Inflammatory macrophage treated with lipopolysaccharide for 1 hour (primary cell): ENCODE data around the gene KLRC3.
A peak's percentile ranks its signal among the peaks of the same experiment; 100 is the strongest.
"Not testable (repeated sequence)": the region's sequence is repeated elsewhere in the genome, so short reads cannot be mapped to it uniquely, and the experiment has no call there.

Experiments used
- DNase-seq, 2 donors: peaks; one replicate each; pipeline ENCODE4 v3.0.0-alpha.2; 2020 to 2022

The KLRC3 gene

DNA sequence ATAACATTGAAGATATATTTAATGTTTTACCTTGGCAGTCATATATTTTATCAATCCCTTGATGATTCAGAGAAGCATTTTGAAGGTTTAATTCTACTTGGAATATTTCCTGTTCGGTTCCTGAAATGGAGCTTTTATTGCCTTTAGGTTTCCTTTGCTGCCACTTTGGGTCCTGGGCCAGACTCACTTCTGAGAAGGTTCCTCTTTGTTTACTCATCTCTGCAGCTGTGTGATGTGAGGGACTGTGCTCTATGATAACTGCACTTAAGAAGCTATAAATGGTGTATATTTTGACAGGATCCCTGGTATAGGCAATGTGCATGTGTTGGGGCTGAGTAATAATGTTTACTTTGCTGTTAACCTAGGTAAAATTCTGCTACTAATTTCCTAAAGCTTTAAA lies at the start of gene KLRC3:
KLRC3 (minus strand) TSS at position 262 of the 400 bp plus-strand sequence; CDS start at position 217, 45 bp downstream.
- DNase-seq: not testable (repeated sequence)

DNA sequence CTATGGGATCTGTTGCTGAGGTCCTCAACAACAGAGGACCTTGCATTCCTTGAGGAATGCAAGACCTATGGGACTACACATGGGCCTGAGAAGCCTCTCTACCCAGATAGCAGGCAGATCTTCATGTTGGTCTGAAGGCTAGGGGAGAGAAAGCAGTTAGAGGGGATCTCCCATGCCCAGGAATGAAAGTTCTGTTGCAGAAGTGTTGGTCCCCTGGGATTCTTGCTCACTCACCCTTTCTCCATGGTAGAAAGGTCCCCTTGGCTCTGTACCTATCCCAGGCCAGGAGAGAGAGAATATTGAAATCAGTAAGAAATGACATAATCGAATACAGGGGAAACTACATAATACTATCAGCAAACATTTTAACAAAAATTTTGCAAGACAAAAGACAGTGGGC lies 49.3 kb upstream of the KLRC3 start:
- DNase-seq: no peak

DNA sequence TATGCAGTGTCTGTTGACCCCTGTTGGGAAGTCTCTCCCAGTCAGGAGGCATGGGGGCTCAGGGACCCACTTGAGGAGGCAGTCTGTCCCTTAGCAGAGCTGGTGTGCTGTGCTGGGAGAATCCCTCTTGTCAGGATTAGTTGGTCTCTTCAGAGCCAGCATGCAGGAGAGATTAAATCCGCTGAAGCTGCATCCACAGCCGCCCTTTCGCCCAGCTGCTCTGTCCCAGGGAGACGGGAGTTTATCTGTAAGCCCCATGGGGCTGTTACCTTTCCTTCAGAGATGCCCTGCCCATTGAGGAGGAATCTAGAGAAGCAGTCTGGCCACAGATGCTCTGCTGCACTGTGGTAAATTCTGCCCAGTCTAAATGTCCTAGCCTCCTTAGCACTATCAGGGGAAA lies 45.9 kb upstream of the KLRC3 start:
- DNase-seq: no peak

DNA sequence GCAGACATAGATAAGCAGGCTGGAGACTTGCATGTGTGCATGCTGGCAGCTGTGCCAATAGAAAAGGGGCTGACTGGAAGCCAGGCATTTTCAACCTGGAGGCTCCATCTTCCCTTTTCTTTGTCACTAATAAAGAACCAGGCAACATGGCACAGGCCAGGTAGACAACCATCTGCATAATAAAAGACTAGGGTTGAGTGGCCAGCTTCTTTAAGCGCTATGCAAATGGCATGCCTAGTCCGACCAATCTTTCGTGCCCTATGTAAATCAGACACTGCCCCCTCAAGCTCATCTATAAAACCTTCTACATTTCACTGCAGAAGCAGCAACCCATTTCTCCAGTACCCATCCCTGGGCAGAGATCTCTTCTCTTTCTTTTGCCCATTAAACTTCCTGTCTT lies 37.4 kb upstream of the KLRC3 start:
- DNase-seq: no peak

GRCh38 chr12:10456856-10457255 lies 36.5 kb upstream of the KLRC3 start:
- no peak for DNase-seq

DNA sequence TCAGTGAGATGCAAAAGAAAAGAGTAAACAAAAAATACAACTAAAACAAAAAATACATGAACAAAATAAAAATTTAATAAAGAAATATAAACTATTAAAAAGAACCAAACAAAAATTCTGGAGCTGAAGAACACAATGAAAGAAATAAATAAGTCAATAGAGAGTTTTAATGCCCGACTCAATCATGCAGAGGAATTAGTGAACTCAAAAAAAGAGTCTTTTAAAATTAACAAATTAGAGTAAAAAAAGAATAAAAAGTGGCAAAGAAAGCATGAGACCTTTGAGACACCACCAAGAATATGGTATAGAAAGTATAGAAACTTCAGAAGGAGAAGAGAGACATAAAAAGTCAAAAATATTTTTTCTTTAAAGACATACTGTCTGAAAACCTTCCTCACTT lies 35.4 kb upstream of the KLRC3 start:
- DNase-seq: no peak

GRCh38 chr12:10454531-10454930 lies 34.1 kb upstream of the KLRC3 start:
- DNase-seq: no peak

DNA sequence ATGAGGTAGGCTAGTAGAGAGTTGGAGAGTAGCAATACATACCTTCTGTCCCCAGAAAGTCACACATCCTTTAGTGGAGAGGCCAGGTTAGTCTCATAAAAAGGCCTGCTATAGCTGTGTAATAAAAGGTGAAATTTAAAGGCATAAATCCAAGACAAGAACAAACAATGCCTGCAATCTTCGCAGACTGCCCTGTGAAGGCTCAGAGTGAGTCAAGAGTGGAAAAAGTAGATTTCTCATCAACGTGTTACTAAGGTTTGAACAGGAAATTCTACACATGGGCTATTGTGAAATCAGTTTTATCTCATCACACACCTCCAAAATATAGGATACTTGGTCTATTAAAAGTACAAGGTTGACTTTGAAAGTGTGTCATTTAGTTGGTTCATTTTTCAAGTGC lies 32.8 kb upstream of the KLRC3 start, which contains the start of gene KLRC1:
KLRC1 (minus strand) TSS at position 222 of the 400 bp plus-strand sequence. CDS start 2,221 bp downstream, outside the sequence.
- DNase-seq: no peak

DNA sequence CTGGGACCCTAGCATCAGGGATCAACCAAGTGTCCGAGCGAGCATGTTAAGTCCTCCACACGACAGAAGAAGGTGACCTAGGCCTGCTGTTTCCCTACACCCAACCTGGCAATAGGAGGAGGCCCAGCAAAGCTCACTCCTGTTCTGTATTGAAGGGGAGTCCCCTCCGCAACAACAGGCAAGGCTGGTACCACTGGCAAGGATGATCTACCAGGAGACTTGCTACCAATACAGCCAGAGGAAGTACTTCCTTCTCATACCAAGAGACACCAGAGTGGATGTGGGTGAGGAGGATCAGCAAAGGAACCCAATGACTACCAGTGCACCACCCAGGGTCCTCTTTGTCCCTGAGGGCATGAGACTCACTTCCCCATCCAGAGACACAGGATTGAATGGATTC lies 27.8 kb upstream of the KLRC3 start:
- no peak for DNase-seq

DNA sequence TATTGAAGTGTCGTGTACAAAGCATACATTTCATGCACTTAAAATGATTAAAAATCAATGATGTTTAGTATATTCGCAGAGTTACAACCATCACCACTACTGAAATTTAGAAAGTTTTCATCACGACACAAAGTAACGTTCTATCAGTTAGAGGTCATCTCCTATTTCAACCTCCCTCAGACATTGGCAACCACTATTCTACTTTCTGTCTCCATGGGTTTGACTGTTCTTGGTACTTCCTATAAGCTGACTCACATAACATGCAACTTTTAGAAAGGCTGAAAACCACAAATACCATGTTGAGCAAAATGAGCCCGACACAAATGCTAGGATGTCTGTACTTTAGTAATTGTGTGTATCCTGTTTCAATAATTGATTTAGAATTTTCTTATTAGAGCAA lies 25.7 kb upstream of the KLRC3 start:
- not testable (repeated sequence) for DNase-seq

DNA sequence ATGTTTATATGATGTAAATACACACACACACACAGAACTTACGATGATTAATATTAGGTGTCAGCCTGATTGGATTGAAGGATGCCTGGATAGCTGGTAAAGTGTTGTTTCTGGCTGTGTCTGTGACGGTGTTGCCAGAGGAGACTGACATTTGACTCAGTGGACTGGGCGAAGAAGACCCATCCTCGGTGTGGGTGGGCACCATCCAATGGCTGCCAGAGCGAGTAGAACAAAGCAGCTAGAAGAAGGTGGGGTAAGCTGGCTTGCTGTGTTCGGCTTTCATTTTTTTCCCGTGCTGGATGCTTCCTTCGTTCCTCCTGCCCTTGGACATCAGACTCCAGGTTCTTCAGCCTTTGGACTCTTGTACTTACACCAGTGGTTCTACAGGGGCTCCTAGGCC lies 20.7 kb upstream of the KLRC3 start:
- not testable (repeated sequence) for DNase-seq

DNA sequence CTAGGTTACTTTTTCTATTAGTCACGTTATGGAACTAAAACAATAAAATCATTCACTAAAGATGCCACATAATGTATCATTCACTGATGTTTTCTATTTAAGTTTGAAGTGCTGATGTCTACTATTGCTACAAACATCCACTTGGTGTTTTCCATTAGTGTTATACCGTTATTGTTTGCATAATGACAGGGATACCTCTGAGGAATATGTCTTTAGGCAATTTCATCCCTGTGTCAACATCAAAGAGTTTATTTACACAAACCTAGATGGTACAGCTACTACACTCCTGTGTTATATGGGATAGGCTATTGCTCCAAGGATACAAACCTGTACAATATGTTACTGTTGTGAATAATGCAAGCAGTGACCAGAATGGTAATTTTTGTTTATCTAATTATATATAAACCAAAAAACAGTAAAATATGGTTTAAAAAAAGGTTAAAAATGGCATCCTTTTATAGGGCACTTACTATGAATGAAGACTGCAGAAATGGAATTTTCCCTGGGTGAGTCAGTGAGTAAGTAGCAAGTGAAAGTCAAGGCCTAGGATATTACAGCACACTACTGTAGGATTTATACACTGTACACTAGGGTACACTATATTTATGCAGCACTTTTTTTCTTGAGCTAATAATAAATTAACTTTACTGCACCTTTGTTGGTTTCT lies 19.3 kb upstream of the KLRC3 start:
- not testable (repeated sequence) for DNase-seq

DNA sequence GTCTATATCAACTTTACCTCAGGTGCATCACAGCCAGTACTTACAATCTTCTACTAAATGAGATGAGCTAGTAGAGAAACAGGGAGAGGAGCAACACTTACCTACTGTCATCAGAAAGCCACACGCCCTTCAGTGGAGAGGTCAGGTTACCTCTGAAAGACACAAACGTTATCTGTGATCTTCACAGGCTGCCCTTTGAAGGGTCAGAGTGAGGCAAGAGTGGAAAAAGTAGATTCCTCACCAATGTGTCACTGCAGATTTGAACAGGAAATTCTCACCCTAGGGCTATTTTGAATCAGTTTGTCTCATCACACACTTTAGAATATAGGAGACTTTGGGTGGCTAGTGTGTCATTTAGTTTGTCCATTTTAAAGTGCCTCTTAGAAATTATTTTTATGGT lies 17.2 kb upstream of the KLRC3 start:
- DNase-seq: not testable (repeated sequence)

DNA sequence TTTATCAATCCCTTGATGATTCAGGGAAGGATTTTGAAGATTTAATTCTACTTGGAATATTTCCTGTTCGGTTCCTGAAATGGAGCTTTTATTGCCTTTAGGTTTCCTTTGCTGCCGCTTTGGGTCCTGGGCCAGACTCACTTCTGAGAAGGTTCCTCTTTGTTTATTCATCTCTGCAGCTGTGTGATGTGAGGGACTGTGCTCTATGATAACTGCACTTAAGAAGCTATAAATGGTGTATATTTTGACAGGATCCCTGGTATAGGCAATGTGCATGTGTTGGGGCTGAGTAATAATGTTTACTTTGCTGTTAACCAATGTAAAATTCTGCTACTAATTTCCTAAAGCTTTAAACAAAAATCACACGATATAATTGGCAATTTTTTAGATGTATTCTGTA lies 15.4 kb upstream of the KLRC3 start, which contains the start of gene KLRC2:
KLRC2 (minus strand) TSS at position 195 of the 400 bp plus-strand sequence; CDS start at position 171, 24 bp downstream.
- DNase-seq: not testable (repeated sequence)

DNA sequence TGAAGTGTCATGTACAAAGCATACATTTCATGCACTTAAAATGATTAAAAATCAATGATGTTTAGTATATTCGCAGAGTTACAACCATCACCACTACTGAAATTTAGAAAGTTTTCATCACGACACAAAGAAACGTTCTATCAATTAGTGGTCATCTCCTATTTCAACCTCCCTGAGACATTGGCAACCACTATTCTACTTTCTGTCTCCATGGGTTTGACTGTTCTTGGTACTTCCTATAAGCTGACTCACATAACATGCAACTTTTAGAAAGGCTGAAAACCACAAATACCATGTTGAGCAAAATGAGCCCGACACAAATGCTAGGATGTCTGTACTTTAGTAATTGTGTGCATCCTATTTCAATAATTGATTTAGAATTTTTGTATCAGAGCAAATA lies 10.2 kb upstream of the KLRC3 start:
- not testable (repeated sequence) for DNase-seq

DNA sequence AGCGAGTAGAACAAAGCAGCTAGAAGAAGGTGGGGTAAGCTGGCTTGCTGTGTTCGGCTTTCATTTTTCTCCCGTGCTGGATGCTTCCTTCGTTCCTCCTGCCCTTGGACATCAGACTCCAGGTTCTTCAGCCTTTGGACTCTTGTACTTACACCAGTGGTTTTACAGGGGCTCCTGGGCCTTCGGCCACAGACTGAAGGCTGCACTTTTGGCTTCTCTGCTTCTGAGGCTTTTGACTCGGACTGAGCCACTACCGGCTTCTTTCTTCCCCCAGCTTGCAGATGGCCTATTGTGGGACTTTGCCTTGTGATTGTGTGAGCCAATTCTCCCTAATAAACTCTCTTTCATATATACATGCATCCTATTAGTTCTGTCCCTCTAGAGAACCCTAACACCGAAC lies 5.5 kb upstream of the KLRC3 start:
- not testable (repeated sequence) for DNase-seq

- DNase-seq: not testable (repeated sequence)
Measured at GRCh38 chr12:10424260-10424899, 4.0 kb upstream of the KLRC3 start.

DNA sequence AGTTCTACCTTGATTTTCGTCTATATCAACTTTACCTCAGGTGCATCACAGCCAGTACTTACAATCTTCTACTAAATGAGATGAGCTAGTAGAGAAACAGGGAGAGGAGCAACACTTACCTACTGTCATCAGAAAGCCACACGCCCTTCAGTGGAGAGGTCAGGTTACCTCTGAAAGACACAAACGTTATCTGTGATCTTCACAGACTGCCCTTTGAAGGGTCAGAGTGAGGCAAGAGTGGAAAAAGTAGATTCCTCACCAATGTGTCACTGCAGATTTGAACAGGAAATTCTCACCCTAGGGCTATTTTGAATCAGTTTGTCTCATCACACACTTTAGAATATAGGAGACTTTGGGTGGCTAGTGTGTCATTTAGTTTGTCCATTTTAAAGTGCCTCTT lies 1.8 kb upstream of the KLRC3 start:
- DNase-seq: not testable (repeated sequence)

DNA sequence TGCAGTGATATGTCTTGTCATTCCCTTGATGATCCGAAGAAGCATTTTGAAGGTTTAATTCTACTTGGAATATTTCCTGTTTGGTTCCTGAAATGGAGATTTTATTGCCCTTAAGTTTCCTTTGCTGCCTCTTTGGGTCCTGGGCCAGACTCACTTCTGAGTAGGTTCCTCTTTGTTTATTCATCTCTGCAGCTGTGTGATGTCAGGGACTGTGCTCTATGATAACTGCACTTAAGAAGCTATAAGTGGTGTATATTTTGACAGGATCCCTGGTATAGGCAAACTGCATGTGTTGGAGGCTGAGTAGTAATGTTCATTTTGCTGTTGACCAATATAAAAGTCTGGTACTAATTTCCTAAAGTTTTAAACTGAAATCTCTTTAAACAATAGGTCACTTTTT lies 11.0 kb downstream of the KLRC3 start, which contains the start of gene KLRC4:
KLRC4 (minus strand) TSS at position 366 of the 400 bp plus-strand sequence; CDS start at position 184, 182 bp downstream.
- peak; percentile 3 to 14 for DNase-seq

DNA sequence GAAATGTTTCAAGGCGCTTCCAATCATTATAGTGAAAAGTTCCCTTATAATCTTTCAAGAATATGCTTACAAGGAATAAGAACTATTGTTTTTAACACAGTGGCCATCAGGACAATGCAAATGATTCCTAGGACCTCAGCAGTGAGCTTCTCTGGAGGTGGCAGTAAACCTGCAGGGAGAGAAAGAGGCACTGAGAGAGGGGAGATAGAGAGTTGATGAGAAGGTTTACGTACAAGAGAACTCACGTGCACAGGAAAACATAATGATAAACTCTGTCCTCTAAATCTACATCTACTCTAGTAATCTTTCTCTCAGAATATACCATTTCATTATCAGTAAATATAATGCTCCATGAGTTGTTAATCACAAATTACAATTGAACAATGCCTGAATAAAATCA lies 11.6 kb downstream of the KLRC3 start:
- no peak for DNase-seq

- DNase-seq: peak; percentile 22 to 25
Measured at GRCh38 chr12:10406725-10407124, 13.7 kb downstream of the KLRC3 start.

DNA sequence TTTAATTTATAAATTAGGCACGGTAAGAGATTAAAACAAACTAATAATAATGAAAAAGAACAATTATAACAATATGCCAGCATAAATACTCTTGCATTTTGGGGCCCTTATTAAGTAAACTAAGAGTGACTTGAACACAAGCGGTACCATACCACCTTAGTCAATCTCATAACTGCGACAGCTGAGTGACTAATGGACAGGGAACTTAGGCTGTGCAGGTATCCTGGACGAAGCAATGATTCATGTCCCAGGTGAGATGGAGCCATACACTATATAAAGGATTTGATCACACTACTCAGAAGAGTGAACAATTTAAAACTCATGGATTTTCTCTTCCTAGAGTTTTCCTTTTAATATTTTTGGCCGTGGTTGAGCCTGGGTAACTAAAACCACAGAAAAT lies 15.1 kb downstream of the KLRC3 start:
- DNase-seq: no peak

DNA sequence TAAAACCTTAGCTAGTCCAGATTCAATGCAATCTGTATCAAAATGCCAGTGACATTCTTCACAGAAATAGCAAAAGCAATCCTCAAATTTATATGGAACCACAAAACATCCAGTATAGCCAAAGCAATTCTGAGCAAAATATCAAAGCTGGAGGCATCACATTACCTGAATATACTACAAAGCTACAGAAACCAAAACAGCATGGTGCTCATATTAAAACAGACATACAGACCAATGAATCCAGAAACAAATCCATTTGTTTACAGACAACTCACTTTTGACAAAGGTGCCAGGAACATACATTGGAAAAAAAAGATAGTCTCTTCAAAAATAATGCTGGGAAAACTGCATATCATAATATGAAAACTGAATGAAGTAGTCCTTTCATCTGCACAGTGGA lies 15.6 kb downstream of the KLRC3 start:
- DNase-seq: no peak

GRCh38 chr12:10400829-10401228 lies 19.6 kb downstream of the KLRC3 start:
- DNase-seq: no peak
